Measurements from ENCODE around the gene CREB3L2. TPM values are rescaled to one million over a fixed set of nuclear protein-coding genes. Genes with fewer than 3 reads are reported as not detected.

The CREB3L2 gene
- total and polyA plus RNA-seq, 2 of the 8 experiments (the other 6 are each of a cell fraction or from before 2014, with no cell fraction given): 14.4 to 48.3 TPM

GRCh38 chr7:138006106-138006505, 4.2 kb upstream of the CREB3L2 start:
- 82% methylated on average over 2 of the region's 2 CpGs; no CpG with 5 or more reads in 1 of the 2 experiments for WGBS, 2 experiments (ENCODE audit: extremely low coverage in 1 of 2, insufficient coverage in 1 of 2, insufficient read length in 1 of 2, insufficient replicate concordance in 2 of 2, low coverage in 1 of 2, low lambda C conversion rate in 2 of 2, missing lambda C conversion rate in 1 of 2)
- Histone ChIP-seq H2AFZ (ENCODE audit: low read length) (no peak overlapping the region), H2BK5ac (ENCODE audit: low read depth, low read length) (no peak overlapping the region), H3K4me1 (replicated peaks in 1 of 4; ENCODE audit: control insufficient read depth in 3 of 4, insufficient read depth in 4 of 4, low read length in 3 of 4) (peaks cover 0 to 2% (median 0%) of the 10 kb centered on the region in 4 experiments; a peak in 2 of 7 replicates), H4K91ac (replicated peaks; ENCODE audit: insufficient read length, low read length) (no peak overlapping the region), H3K4me2 (ENCODE audit: insufficient read depth in 1 of 2, low read depth in 2 of 2, low read length in 2 of 2) (no peak overlapping the region), H3K27ac (ENCODE audit: low read depth, low read length) (no peak overlapping the region), H3K23ac (ENCODE audit: insufficient read length) (no peak overlapping the region), H2AK5ac (ENCODE audit: low read depth, low read length) (no peak overlapping the region), H3K4ac (replicated peaks; ENCODE audit: insufficient read length, low read depth, low read length) (no peak overlapping the region), H4K20me1 (replicated peaks in 1 of 2; ENCODE audit: control insufficient read depth in 1 of 2, insufficient read depth in 2 of 2, low read length in 2 of 2) (peaks cover 0 to 2% of the 10 kb centered on the region in 2 experiments), H3K14ac (ENCODE audit: insufficient read length) (no peak overlapping the region), H3K23me2 (ENCODE audit: low read depth, low read length) (peaks cover 4% of the 10 kb centered on the region; the same call in 1 of the 2 replicates), H4K5ac (ENCODE audit: insufficient read length, low read depth, low read length) (no peak overlapping the region), H2BK12ac (ENCODE audit: low read depth, low read length) (no peak overlapping the region), H3K9ac (replicated peaks in 1 of 4; ENCODE audit: extremely low read depth in 1 of 4, low read depth in 3 of 4, low read length in 3 of 4) (no peak overlapping the region), H2BK20ac (ENCODE audit: low read length) (no peak overlapping the region), H3K4me3 (ENCODE audit: extremely low read depth in 1 of 4, insufficient read depth in 2 of 4, low read depth in 3 of 4, low read length in 4 of 4) (no peak overlapping the region), H2BK120ac (replicated peaks; ENCODE audit: low read depth, low read length) (no peak overlapping the region), H3K36me3 (ENCODE audit: control insufficient read depth in 2 of 4, insufficient read depth in 4 of 4, low read length in 3 of 4) (no peaks in the 10 kb centered on the region), H4K8ac (ENCODE audit: extremely low read depth, insufficient read depth, low read length) (no peak overlapping the region), H2BK15ac (ENCODE audit: low read length) (no peak overlapping the region), H3K9me3 (ENCODE audit: insufficient read depth in 2 of 2, low read depth in 1 of 2, low read length in 1 of 2) (no peaks in the 10 kb centered on the region), H3K18ac (ENCODE audit: extremely low read depth, low read length) (no peak overlapping the region), H3K56ac (replicated peaks; ENCODE audit: insufficient read length, low read depth, low read length) (no peak overlapping the region), H3K79me1 (ENCODE audit: low read depth, low read length) (no peaks in the 10 kb centered on the region), H3K79me2 (ENCODE audit: control insufficient read depth in 1 of 2, insufficient read depth in 2 of 2, low read length in 2 of 2) (peaks cover 0 to 4% of the 10 kb centered on the region in 2 experiments; a peak in 2 of 4 replicates), H3K27me3 (replicated peaks in 1 of 4; ENCODE audit: control insufficient read depth in 3 of 4, extremely low read depth in 1 of 4, insufficient read depth in 3 of 4, low read length in 3 of 4) (no peaks in the 10 kb centered on the region)
- CTCF ChIA-PET (ENCODE audit: partially characterized antibody): interaction anchor here (0.7 to 14.1 kb wide), 6 partner anchors 11 to 349 kb away, joined by 3 to 167 read pairs (median 6); no protein-coding TSS in a partner anchor
- no peak for FAIRE-seq
- DNase-seq (ENCODE audit: low read depth in 1 of 2, low spot score in 2 of 2): no peak
- POLR2A ChIA-PET (ENCODE audit: partially characterized antibody): no interaction called here
- TF ChIP-seq RFX5 (IDR thresholded peaks at IDR 0.05; ENCODE audit: borderline replicate concordance, low read depth, low read length) (no peak), RXRA (IDR thresholded peaks at IDR 0.05; ENCODE audit: insufficient read depth, low read depth, low read length) (no peak), RNF2 (IDR thresholded peaks at IDR 0.05; ENCODE audit: borderline replicate concordance, low read depth, low read length, missing control alignments, poor library complexity, severe bottlenecking) (no peak), CHD2 (IDR thresholded peaks at IDR 0.05; ENCODE audit: low read length) (no peak), TEAD4 (IDR thresholded peaks at IDR 0.05; ENCODE audit: low read depth, low read length) (no peak), KDM4A (IDR thresholded peaks at IDR 0.05; ENCODE audit: low read depth, low read length, severe bottlenecking) (no peak), SIN3A (conservative IDR thresholded peaks at IDR 0.05 in 1 of 2, IDR thresholded peaks at IDR 0.05 in 1 of 2; ENCODE audit: low read depth in 1 of 2, low read length in 2 of 2) (no peak), BCL11A (IDR thresholded peaks at IDR 0.05; ENCODE audit: low read depth in 2 of 2, low read length in 2 of 2) (no peak), RBBP5 (IDR thresholded peaks at IDR 0.05; ENCODE audit: borderline replicate concordance, low read depth, low read length) (no peak)
- TF ChIP-seq, protein P1, sequence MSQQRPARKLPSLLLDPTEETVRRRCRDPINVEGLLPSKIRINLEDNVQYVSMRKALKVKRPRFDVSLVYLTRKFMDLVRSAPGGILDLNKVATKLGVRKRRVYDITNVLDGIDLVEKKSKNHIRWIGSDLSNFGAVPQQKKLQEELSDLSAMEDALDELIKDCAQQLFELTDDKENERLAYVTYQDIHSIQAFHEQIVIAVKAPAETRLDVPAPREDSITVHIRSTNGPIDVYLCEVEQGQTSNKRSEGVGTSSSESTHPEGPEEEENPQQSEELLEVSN (IDR thresholded peaks at IDR 0.05): no peak
- TF ChIP-seq, protein P2, sequence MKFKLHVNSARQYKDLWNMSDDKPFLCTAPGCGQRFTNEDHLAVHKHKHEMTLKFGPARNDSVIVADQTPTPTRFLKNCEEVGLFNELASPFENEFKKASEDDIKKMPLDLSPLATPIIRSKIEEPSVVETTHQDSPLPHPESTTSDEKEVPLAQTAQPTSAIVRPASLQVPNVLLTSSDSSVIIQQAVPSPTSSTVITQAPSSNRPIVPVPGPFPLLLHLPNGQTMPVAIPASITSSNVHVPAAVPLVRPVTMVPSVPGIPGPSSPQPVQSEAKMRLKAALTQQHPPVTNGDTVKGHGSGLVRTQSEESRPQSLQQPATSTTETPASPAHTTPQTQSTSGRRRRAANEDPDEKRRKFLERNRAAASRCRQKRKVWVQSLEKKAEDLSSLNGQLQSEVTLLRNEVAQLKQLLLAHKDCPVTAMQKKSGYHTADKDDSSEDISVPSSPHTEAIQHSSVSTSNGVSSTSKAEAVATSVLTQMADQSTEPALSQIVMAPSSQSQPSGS (IDR thresholded peaks at IDR 0.05; ENCODE audit: low read length): no peak
